HFFc6 (cell line): ENCODE measurements around the gene OCEL1. TPM values are rescaled to one million over a fixed set of nuclear protein-coding genes. Genes with fewer than 3 reads are reported as not detected.

Experiments used
- DNase-seq: peaks from one replicate; pipeline ENCODE4 v3.0.0-alpha.2; 2018
- H3K27ac Mint-ChIP-seq: 2 replicates; pipeline ENCODE4 v1.8.0; 2020; ENCODE audit warnings: mild to moderate bottlenecking, mixed read lengths
- H3K27me3 Mint-ChIP-seq: 2 replicates; pipeline ENCODE4 v1.8.0; 2021; ENCODE audit warnings: mild to moderate bottlenecking, moderate library complexity, mixed read lengths; ENCODE audit not compliant: insufficient read depth
- H3K36me3 Mint-ChIP-seq: 2 replicates; pipeline ENCODE4 v1.8.0; 2021; ENCODE audit warnings: low read depth, mixed read lengths
- H3K4me1 Mint-ChIP-seq: 2 replicates; pipeline ENCODE4 v1.8.0; 2020; ENCODE audit warnings: low read depth, mixed read lengths
- H3K4me3 Mint-ChIP-seq: 2 replicates; pipeline ENCODE4 v1.8.0; 2020; ENCODE audit warnings: mild to moderate bottlenecking, moderate library complexity, mixed read lengths
- H3K9me3 Mint-ChIP-seq: 2 replicates; pipeline ENCODE4 v1.8.0; 2020; ENCODE audit warnings: mild to moderate bottlenecking, mixed read lengths
- CTCF ChIP-seq: fragments of 200-600 bp; sonication (generic); IDR thresholded peaks from 2 replicates; pipeline ENCODE4 v1.5.0; 2021; ENCODE audit warnings: antibody characterized with exemption, mild to moderate bottlenecking
- total RNA-seq, 6 experiments: library from RNA; stranded (reverse); fragmentation: NEBNext Ultra II Directional; extraction: Animal tissue kit (Norgen Biotek cat#: 25700); gene quantifications; 2 replicates in 1 of 6; 3 replicates in 5 of 6; pipeline ENCODE4 v1.2.3, GENCODE V29; 2021

OCEL1 gene
- total RNA-seq, 6 experiments from 2014 or later, result 13.0 to 20.3 (median 17.4) TPM

- Mint-ChIP-seq H3K36me3 (0 out of 2 replicates have a peak, but pooled peaks cover 9% of the 10 kb centered on the region), H3K9me3 (no peaks in the 10 kb centered on the region), H3K27me3 (peaks cover 3% of the 10 kb centered on the region; the same call in 1 of the 2 replicates), H3K4me3 (peak overlapping the region; percentile 82), H3K4me1 (peaks cover 40% of the 10 kb centered on the region), H3K27ac (peak overlapping the region; percentile 83)
- no peak for DNase-seq
- no peak for TF ChIP-seq CTCF
Observed at GRCh38 chr19:17246681-17247425, 20.8 kb downstream of the OCEL1 start.

GRCh38 chr19:17248011-17248776 lies 22.2 kb downstream of the OCEL1 start:
- DNase-seq, result no peak
- Mint-ChIP-seq H3K27me3 (no peaks in the 10 kb centered on the region), H3K4me3 (no peak overlapping the region), H3K9me3 (no peaks in the 10 kb centered on the region), H3K4me1 (peaks cover 29% of the 10 kb centered on the region), H3K36me3 (0 out of 2 replicates have a peak, but pooled peaks cover 9% of the 10 kb centered on the region), H3K27ac (no peak overlapping the region)
- TF ChIP-seq CTCF, result no peak

- no peaks in the 10 kb centered on the region for H3K9me3 Mint-ChIP-seq
- no peak for TF ChIP-seq CTCF
- no peaks in the 10 kb centered on the region; the same call in 1 of the 2 replicates for H3K27me3 Mint-ChIP-seq
- no peak overlapping the region for H3K27ac Mint-ChIP-seq
- no peak for DNase-seq
- H3K4me1 Mint-ChIP-seq, result peaks cover 28% of the 10 kb centered on the region
- no peaks in the 10 kb centered on the region for H3K36me3 Mint-ChIP-seq
- no peak overlapping the region for H3K4me3 Mint-ChIP-seq
Observed at GRCh38 chr19:17249887-17250548, 24.0 kb downstream of the OCEL1 start.

- peaks cover 1% of the 10 kb centered on the region; the same call in 1 of the 2 replicates for H3K4me1 Mint-ChIP-seq
Observed at GRCh38 chr19:17254636-17255035, 28.6 kb downstream of the OCEL1 start.

More at GRCh38 chr19:17254636-17255035, 28.6 kb downstream of the OCEL1 start:
- peaks cover 2% of the 10 kb centered on the region for H3K27me3 Mint-ChIP-seq
- no peak for TF ChIP-seq CTCF
- peaks cover 4% of the 10 kb centered on the region; the same call in 1 of the 2 replicates for H3K36me3 Mint-ChIP-seq
- H3K9me3 Mint-ChIP-seq, result no peaks in the 10 kb centered on the region; the same call in 1 of the 2 replicates
- no peak overlapping the region for H3K4me3 Mint-ChIP-seq
- DNase-seq, result no peak
- no peak overlapping the region for H3K27ac Mint-ChIP-seq
